ENCODE data around the gene PRICKLE4.
"Not testable (repeated sequence)": the region's sequence is repeated elsewhere in the genome, so short reads cannot be mapped to it uniquely, and the experiment has no call there.

Gene PRICKLE4

DNA sequence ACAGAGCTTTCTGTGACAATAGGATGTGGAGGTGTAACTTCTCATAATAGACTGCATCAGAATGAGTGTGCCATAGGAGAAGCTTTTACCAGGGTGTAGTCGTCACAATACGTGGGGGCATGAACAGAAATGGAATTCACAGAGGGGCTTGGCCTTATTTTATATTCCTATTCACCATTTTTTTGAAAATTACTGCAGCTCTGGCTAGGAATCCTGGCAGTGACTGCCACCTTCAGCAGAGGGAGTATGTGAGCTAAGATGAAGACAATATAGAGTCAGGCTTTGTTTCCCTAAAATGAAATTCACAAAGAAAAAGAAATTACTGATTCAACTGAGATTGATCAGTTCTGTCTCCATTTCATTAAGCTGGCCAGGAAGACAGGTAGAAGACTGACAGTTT is 20.8 kb downstream of the PRICKLE4 start:
- no peak for DNase-seq

DNA sequence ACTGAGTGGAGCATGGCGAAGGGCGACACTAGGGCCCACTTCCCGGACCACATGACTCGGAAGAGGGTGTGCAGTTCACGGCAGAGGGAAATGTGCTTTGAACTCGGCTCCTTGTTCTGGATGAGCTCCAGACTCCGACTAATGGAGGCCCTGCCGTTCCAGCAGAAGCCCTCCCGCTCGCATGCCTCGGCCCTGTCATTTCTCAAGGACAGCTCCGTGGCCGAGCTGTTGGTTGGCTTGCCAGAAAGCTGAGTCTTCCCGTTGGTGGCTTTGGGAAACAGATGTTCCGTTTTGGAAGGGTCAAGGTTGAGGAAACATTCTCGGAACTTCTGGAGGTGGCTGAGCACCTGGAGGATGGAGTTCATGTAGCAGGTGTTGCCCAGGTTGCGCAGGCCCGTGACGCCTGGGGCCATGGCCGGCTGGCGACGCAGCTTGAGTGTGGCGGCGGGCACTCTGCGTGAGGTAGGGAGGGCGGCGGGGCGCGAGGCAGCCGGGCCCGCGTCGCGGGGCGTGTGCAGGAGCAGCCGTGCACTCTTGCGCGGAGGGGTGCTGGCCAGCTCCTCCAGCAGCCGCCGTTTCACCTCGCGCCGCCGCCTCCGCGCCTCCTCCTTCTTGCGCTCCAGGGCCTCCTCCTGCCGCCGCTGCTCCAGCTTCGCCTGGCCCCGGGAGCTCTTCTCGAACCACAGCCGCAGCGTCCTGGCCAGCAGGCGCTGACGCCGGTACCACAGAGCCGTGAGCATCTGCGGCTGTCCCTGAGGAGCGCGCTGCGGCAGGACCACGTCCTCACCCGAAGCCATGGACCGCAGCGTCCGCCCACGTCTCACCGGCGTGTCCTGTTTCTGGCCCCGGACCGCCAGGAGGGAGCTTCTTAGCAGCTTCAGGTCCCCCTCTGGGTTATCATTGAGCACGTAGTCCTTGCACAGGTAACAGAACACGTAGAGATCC is 25.5 kb downstream of the PRICKLE4 start:
- DNase-seq = no peak

DNA sequence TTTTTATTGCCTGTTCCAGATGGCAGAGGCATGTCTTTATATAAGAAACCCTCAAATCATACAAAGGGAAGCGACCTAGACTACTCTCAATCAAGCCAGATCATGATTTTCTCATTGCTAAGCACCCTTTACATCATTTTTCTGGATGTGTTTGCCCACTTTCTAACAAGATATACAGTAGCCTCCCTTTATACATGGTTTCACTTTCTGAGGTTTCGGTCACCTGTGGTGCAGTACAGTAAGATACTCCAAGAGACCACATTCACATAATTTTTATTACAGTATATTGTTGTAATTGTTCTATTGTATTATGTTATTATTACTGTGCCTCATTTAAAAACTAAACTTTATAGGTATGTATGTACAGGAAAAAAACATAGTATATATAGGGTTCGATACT is 30.5 kb downstream of the PRICKLE4 start:
- DNase-seq = no peak

DNA sequence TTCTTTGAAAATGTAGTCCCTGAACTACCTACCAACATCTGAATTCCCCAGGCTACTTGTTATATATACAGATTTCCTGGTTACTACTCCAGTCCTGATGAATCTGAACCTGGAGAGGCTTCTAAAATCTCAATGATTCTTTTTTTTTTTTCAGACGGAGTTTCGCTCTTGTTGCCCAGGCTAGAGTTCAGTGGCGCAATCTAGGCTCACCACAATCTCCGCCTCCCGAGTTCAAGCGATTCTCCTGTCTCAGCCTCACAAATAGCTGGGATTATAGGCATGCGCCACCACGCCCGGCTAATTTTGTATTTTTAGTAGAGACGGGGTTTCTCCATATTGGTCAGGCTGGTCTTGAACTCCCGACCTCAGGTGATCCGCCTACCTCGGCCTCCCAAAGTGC is 31.4 kb downstream of the PRICKLE4 start:
- DNase-seq = not testable (repeated sequence)

DNA sequence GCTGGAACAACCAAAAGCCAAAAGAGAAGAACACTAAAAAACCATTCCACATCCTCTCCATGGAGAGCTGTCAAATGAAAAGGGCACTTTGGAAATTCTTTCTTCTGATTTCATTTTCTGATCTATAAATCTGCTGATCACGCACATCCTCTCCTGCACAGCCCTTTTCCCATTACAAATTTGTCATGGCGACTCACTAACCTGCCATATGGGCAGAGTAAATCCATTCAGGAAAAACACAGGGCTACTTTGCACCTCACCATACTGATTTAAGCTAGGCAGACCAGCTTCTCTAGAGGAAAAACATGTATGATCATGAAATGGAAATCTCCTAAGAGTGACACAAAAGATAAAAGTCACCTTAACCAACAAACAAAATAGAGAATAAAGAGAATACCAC is 32.9 kb downstream of the PRICKLE4 start:
- no peak for DNase-seq

DNA sequence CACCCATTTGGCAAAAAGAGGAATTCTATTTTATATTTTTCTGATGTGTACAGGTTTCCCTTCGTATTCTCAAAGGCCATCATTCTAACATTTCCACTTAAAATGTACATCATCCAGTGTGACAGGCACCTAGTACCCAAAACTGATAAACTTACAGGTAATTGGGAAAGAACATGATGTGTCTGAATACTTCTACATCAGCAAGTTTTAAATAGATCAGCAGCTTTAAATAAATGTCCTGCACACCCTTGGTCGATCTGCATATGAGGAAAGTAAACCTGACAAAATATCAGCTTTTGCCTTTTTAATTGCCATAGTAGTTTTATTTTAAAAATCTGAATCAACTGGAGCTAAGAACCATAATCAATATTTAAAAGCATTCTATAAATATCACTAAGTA is 33.4 kb downstream of the PRICKLE4 start:
- no peak for DNase-seq

DNA sequence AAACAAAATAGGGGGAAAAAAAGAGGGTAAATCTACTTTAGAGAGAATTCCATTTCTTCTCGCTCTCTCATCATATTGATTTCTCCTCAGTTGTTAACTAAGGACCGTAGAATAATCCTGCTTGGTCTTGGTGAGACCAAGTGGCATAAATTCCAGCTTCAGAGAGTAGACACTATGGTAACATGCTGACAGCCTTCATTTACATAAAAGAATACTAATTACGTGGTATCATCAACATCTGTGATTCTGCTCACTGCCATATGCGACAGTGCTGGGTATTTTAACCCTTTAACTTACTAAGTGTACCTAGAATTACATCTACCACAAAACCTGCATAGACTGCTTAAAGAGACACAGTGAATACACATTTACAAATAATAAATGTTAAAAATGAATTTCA is 34.0 kb downstream of the PRICKLE4 start:
- no peak for DNase-seq

DNA sequence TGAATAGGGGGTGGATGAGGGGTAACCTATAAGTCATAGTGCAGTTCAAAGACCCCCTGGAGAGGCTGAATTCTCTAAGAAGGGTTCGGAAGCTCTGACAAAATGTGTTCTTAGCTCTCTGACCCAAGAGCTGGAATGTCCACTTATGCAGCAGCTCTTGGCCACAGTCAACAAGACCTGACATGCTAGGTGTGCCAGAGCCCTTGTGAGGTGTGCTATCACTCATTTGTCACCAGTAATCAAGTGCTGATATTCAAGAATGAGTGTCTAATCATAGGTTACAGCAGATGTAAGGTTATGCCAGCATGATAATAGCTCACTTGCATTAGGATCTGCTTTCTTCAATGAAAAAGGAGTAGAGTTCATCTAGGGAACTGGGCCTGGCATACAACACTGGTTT is 35.0 kb downstream of the PRICKLE4 start:
- DNase-seq = no peak

DNA sequence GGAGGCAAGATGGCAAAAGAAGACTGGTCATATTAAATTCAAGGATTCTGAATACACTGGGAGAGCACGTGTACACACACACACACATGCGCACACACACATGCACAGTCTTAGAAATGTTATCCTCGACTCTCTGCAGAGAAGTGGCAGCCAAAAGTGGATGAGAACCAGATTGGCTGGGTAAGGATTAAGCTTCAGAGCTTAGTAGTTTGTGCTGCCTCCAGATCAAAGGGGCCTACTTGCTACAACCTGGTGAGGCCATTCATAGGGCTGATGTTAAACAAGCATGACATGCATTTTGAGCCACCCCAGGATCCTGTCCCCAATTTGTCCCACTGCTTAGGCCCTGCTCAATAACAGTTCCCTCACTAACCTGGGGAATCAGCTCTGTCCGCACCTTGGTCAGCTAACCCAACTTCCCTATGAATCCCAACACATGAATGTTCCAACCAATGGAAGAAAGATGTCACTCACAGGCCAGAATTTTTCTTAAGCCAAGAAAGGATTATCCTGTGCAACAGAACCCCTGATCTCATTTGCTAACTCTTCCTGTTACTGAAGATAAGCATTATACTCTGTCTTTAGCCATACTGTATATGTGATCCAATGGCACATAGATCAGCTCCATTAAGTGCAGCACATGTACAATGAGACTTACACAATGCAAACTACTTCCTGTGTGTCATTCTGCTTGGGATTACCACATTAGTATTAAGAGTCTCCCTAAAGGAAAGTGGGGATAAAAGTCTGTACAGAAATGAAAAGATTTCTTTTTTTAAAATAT is 37.9 kb downstream of the PRICKLE4 start:
- DNase-seq = peak; percentile 40

DNA sequence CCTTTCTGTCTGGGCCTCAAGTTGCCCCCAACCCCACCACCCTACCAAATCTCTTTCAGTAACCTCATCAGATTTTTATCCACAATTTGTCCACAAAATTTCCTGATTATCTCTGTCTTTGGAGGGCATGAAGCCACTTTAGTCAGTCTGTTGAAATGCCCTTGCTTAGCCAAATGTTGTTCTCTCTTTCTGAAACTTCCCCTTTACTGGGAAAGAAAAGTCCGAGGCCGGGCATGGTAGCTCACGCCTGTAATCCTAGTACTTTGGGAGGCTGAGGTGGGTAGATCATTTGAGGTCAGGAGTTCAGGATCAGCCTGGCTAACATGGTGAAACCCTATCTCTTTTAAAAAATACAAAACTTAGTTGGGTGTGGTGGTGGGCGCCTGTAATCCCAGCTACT is 40.7 kb downstream of the PRICKLE4 start:
- peak; percentile 33 for DNase-seq

DNA sequence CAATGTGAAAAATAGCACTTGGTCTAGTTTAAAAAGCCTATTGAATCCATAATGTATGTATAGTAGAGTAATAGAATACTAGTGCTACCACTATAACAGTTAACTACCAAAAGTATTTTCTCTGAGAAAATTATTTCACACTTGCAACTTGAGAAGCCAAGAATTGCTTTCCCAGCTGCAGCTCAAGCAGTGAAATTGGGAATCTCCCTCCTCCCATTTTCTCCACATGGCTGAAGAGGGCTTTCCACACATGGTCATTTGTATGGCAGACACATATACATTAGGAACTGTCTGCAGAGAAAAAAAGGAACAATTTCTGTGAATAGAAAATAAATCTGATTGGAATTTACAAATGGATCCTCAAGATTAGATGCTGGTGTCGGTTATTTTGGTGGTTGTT is 41.4 kb downstream of the PRICKLE4 start:
- no peak for DNase-seq

DNA sequence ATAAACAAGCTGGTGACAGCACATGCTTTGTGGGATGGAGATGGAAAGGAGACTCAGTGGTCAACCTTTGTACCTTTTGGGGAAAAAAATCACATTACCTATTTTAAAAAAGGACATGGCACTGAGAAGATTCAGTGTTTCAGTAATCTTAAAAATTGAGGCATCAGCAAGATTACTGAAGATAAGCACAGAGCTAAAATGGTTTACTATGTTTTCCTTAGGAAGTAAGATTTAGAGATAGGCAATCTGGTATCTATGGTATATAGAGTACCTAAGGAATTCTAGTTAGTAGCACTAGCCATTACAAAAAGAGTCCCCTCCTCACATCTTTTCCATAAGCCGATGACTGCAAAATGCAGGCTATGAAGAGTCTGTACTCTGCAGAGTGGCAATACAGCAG is 42.6 kb downstream of the PRICKLE4 start:
- DNase-seq = no peak

DNA sequence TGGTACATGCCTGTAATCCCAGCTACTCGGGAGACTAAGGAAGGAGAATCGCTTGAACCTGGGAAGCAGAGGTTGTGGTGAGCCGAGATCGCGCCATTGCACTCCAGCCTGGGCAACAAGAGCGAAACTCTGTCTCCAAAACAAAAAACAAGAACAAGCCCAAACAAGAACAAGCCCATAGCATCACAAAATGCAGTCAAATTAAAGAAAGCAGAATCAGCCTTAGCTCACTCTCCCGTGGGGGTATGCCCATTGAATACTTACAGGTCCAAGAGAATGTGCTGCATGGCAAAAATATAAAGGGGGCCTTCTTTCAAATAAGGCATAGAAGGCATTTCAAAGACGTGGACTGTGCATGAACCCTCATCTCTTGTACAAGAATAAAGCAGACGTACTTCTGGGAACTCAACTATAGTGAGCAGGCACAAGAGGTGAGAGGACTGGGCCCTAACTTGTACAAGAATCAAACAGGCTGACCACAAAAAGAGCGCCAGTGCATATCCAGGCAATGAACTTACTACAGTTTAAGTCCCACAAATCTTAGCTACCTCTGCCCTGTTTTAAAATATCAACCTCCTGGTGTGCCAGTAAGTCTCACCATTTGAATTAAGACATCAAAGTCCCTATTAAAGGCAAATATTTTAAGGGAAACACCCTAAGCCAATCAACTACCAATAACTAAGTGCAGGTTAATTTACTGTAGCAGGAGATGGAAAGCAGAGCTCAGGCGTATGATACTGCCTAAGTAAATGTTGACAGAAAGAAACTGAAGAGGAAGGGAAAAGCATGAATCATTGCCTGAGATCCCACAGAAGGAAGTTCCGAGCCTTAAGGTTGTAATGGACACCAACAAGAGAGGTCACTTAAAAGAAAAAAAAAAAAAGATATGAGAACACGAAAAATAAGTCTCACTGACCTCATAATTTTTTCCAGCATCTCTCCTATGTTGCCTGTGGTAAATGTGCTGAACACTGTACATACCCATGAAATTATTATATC is 44.3 kb downstream of the PRICKLE4 start:
- DNase-seq = peak; percentile 64

DNA sequence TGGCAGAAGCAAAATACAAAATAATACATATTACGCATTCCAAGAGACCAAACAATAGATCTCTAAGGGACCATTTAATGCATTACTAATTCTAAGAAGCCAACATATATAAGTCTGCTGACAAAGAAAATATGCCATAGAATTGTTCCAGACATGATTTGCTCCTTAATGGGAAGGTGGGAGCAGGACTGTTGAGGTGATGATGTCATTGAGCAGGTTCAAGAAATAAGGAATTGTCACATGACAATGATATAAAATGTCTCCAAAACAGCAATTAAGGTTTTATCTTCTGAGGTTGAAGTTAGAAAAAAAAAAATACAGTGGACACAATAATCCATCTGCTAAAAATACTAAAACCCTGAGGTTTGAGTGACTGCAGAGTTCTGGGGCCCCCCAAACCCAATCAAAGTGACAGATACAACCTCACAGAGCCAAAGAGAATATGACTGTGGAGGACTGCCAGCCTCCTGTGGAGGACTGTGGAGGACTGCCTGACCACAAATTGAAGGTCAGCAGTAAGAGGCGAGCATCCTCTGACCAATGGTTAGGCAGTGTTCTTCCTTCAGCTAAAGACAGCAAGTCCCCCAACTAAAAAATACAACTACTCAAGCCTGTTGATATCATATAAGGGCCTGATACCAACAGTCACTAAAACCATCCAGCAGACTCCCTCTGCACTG is 45.9 kb downstream of the PRICKLE4 start:
- DNase-seq = no peak

DNA sequence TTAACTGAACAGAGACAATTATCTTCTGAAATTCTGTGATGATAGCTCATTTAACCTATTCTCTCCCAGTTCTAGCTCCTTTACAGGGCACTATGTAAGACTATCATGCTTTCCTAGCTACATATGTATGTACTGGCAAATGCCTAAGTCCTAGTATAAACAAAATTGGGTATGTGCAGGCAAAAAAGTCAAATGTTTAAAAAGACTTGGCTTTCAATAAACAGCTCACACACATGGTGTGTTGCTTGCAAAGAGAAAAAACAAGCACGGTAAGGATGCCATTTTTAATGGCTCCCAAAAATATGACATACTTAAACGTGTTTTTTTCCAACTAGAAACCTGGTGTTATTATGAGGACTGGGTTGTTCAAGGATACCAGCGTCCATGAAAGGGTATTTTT is 51.7 kb downstream of the PRICKLE4 start:
- DNase-seq = no peak

DNA sequence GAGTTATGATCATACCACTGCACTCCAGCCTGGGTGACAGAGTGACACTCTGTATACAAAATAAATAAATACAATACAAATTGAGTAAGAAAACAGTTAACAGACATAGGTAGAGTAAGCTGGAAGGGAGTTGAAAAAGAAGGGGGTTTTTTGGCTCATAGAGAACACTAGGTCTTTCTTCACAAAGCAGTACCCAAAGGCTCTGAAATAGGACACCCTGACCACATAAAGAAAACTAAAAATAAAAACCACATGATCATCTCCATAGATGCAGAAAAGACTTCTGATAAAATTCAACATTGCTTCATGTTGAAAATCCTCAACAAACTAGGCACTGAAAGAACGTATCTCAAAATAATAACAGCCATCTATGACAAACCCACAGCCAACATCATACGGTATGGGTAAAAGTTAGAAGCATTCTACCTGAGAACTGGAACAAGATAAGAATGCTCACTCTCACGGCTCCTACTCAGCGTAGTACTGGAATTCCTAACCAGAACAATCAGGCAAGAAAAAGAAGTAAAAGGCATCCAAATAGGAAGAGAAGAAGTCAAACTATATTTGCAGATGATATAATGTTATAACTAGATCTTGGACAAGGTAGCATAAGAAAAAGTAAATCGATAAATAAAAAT is 55.6 kb downstream of the PRICKLE4 start:
- DNase-seq = no peak

DNA sequence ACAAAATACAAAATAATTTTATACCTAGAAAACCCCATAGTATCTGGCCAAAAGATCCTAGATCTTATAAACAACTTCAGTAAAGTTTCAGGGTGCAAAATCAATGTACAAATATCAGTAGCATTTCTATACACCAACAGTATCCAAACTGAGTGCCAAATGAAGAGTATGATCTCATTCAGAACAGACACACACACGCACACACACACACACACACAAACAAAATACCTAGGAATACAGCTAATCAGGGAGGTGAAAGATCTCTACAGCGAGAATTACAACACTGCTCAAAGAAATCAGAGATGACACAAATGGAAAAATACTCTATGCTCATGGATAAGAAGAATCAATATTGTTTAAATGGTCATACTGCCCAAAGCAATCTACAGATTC is 56.1 kb downstream of the PRICKLE4 start:
- no peak for DNase-seq

Measured in suppressor macrophage treated with lipopolysaccharide for 4 hours (primary cell).